GM23248 (cell line): ENCODE measurements around the gene BTN1A1. TPM values are rescaled to one million over a fixed set of nuclear protein-coding genes. Genes with fewer than 3 reads are reported as not detected.
A peak's percentile ranks its signal among the peaks of the same experiment; 100 is the strongest.

Experiments used
- DNase-seq: peaks from one replicate; pipeline ENCODE4 v3.0.0-alpha.2; 2015
- H2AFZ ChIP-seq: fragments of 200-600 bp; sonication (generic); 2 replicates; pipeline ENCODE4 v1.6.1; 2016; ENCODE audit warnings: antibody characterized with exemption
- H3F3A ChIP-seq: fragments of 200-600 bp; sonication (generic); 2 replicates; pipeline ENCODE4 v1.6.1; 2016; ENCODE audit warnings: mild to moderate bottlenecking, antibody characterized with exemption, mixed run types; ENCODE audit not compliant: insufficient read depth
- H3K27ac ChIP-seq: fragments of 200-600 bp; sonication (generic); 2 replicates; pipeline ENCODE4 v1.5.1; 2016; ENCODE audit warnings: mild to moderate bottlenecking
- H3K27me3 ChIP-seq: fragments of 200-600 bp; sonication (generic); replicated peaks from 2 replicates; pipeline ENCODE4 v1.6.1; 2016; ENCODE audit warnings: mild to moderate bottlenecking; ENCODE audit not compliant: insufficient read depth
- H3K36me3 ChIP-seq: fragments of 200-600 bp; sonication (generic); 2 replicates; pipeline ENCODE4 v1.6.1; 2016; ENCODE audit warnings: low read depth, mild to moderate bottlenecking
- H3K4me1 ChIP-seq: fragments of 200-600 bp; sonication (generic); 2 replicates; pipeline ENCODE4 v1.6.1; 2016; ENCODE audit warnings: mild to moderate bottlenecking; ENCODE audit not compliant: insufficient read depth
- H3K4me2 ChIP-seq: fragments of 200-600 bp; sonication (generic); one replicate; pipeline ENCODE4 v1.6.1; 2016; ENCODE audit warnings: mild to moderate bottlenecking; ENCODE audit not compliant: unreplicated experiment
- H3K4me3 ChIP-seq: fragments of 200-600 bp; sonication (generic); 2 replicates; pipeline ENCODE4 v1.5.1; 2016; ENCODE audit warnings: mild to moderate bottlenecking
- H3K79me2 ChIP-seq: fragments of 200-600 bp; sonication (generic); 2 replicates; pipeline ENCODE4 v1.6.1; 2016; ENCODE audit warnings: mild to moderate bottlenecking; ENCODE audit not compliant: insufficient read depth
- H3K9ac ChIP-seq: fragments of 200-600 bp; sonication (generic); 2 replicates; pipeline ENCODE4 v1.6.1; 2016; ENCODE audit warnings: mild to moderate bottlenecking
- H3K9me2 ChIP-seq: fragments of 200-600 bp; sonication (generic); 2 replicates; pipeline ENCODE4 v1.6.1; 2016; ENCODE audit warnings: mixed run types, mild to moderate bottlenecking, moderate library complexity; ENCODE audit not compliant: insufficient read depth
- H3K9me3 ChIP-seq: fragments of 200-600 bp; sonication (generic); one replicate; pipeline ENCODE4 v1.6.1; 2017; ENCODE audit warnings: low read depth
- H4K20me1 ChIP-seq: fragments of 200-600 bp; sonication (generic); 2 replicates; pipeline ENCODE4 v1.6.0; 2016; ENCODE audit not compliant: insufficient read depth
- EZH2 ChIP-seq: fragments of 200-600 bp; sonication (generic); IDR thresholded peaks from 2 replicates; pipeline ENCODE4 v1.6.1; 2018; ENCODE audit warnings: antibody characterized with exemption, mild to moderate bottlenecking; ENCODE audit not compliant: insufficient read depth, poor library complexity, severe bottlenecking
- EZH2phosphoT487 ChIP-seq: fragments of 200-600 bp; sonication (generic); IDR thresholded peaks from 2 replicates; pipeline ENCODE4 v1.6.1; 2018; ENCODE audit warnings: antibody characterized with exemption, moderate library complexity, mild to moderate bottlenecking, low read depth; ENCODE audit not compliant: insufficient read depth
- WGBS, 2 experiments: methylation state at CpG; one replicate each; pipeline ENCODE4 v1.1.6; 2015 to 2017; ENCODE audit warnings: low lambda C conversion rate in 2 of 2, low coverage in 1 of 2; ENCODE audit errors: missing lambda C conversion rate in 2 of 2; 5-methylcytosine and 5-hydroxymethylcytosine counted together
- in situ Hi-C: fragments of 300-500 bp; cut with MboI; formaldehyde crosslinking; loops from 2 replicates; pipeline ENCODE4 v1.15.0; 2020
- polyA plus RNA-seq: library from polyadenylated mRNA; unstranded; fragments of >200 nt; fragmentation: Nextera tagmentation; extraction: Ambion mirVana; gene quantifications from 2 replicates; pipeline ENCODE4 v1.2.1, GENCODE V29; 2016
- total RNA-seq: library from RNA; depleted of rRNA; stranded (reverse); fragments of >200 nt; shearing (Covaris generic); gene quantifications from 2 replicates; pipeline ENCODE4 v1.2.3, GENCODE V29; 2014

The BTN1A1 gene
- total and polyA plus RNA-seq, 2 experiments from 2014 or later, result 0.11 TPM; not detected in 1

DNA sequence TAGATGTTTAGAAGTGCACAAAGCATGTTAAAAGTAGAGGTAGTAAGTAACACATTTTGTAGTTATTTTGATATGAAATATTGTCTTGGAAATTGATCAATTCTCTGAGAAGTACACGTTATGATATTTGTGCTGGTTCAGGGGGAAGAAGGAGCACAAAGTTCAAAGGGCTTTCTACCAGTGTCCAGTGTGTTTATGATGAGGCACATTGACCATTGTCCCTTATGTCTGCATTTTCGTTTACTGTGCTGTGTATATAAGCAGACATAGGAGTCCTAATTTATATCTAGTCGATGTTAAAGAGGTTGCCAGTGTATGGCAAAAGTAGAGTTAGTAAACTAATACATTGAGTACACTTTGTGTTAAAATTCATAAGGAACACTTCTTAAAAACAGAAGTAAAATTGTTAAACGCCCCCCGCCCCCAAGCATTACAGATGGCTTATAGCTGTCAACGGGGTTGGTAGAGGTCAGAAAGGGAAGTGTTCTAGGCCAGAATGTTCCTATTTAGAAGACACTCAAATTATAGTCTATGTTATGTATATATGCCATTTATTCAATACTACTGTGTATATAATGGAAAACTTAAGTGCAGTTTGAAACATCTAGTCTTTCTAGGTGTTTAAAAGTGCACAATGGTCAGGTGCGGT is 24.7 kb downstream of the BTN1A1 start:
- Histone ChIP-seq H2AFZ (no peak overlapping the region), H3K79me2 (peaks cover 28% of the 10 kb centered on the region), H3K9ac (no peak overlapping the region), H3K36me3 (no peaks in the 10 kb centered on the region), H3F3A (peaks cover 18% of the 10 kb centered on the region), H3K9me2 (no peaks in the 10 kb centered on the region), H3K27me3 (no peaks in the 10 kb centered on the region), H3K4me3 (no peak overlapping the region), H3K4me2 (no peak overlapping the region), H3K27ac (no peak overlapping the region), H4K20me1 (no peaks in the 10 kb centered on the region), H3K9me3 (no peaks in the 10 kb centered on the region), H3K4me1 (peaks cover 14% of the 10 kb centered on the region)
- WGBS, 2 experiments, result 95% methylated on average over 7 of the region's 7 CpGs
- no peak for TF ChIP-seq EZH2phosphoT487
- no peak for TF ChIP-seq EZH2
- no peak for DNase-seq
- in situ Hi-C loops, result loop anchor here (25.0 kb wide), 1 partner anchor 188 kb away; no protein-coding TSS in a partner anchor

DNA sequence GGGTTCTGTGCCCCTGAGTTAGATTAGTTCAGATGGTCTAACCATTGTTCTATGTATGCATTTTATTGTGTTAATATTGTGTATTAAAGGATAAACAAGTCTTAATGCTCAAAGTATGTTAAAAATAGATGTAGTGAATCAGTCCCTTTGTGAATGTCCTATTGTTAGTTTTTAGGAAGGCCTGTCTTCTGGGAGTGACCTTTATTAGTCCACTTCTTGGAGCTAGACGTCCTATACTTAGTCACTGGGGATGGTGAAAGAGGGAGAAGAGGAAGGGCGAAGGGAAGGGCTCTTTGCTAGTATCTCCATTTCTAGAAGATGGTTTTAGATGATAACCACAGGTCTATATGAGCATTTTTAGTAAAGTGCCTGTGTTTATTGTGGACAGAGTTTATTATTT is 25.7 kb downstream of the BTN1A1 start:
- Histone ChIP-seq H3K4me3 (no peak overlapping the region), H2AFZ (no peak overlapping the region), H3K27ac (no peak overlapping the region), H3K4me2 (no peak overlapping the region), H3K79me2 (peaks cover 28% of the 10 kb centered on the region), H4K20me1 (no peaks in the 10 kb centered on the region), H3K9ac (no peak overlapping the region), H3K4me1 (peaks cover 11% of the 10 kb centered on the region), H3K9me3 (no peaks in the 10 kb centered on the region), H3F3A (peaks cover 11% of the 10 kb centered on the region; the same call in 1 of the 2 replicates), H3K36me3 (no peaks in the 10 kb centered on the region), H3K27me3 (no peaks in the 10 kb centered on the region), H3K9me2 (no peaks in the 10 kb centered on the region)
- DNase-seq, result peak; percentile 38
- TF ChIP-seq EZH2phosphoT487 (no peak), EZH2 (no peak)
- in situ Hi-C loops, result loop anchor here (25.0 kb wide), 1 partner anchor 189 kb away; no protein-coding TSS in a partner anchor
- WGBS, 2 experiments, result 52 to 62% methylated on average over 2 of the region's 2 CpGs

DNA sequence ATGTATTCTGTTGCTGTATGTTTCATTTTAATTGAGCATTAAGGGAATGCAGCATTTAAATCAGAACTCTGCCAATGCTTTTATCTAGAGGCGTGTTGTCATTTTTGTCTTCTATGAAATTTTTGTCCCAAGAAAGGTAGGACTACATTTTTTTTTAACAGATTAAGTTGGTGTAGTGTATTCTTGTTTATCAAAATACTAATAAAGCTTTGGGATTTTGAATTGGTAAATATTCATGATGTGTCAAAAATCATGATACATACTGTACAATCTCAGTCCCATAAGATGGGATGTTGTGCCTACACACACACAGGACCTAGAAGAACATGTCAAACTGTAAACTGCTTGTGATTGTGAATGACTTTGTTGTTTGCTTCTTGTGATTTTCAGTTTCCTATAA is 26.8 kb downstream of the BTN1A1 start:
- DNase-seq, result no peak
- Histone ChIP-seq H3K36me3 (no peaks in the 10 kb centered on the region), H3K4me1 (peaks cover 11% of the 10 kb centered on the region), H2AFZ (no peak overlapping the region), H3K9me3 (no peaks in the 10 kb centered on the region), H3K79me2 (peaks cover 28% of the 10 kb centered on the region), H3K9ac (no peak overlapping the region), H4K20me1 (no peaks in the 10 kb centered on the region), H3K9me2 (no peaks in the 10 kb centered on the region), H3K27ac (no peak overlapping the region), H3K27me3 (no peaks in the 10 kb centered on the region), H3K4me3 (no peak overlapping the region), H3K4me2 (no peak overlapping the region), H3F3A (peaks cover 8% of the 10 kb centered on the region; the same call in 1 of the 2 replicates)
- TF ChIP-seq EZH2phosphoT487 (no peak), EZH2 (no peak)
- in situ Hi-C loops, result loop anchor here (25.0 kb wide), 1 partner anchor 190 kb away; no protein-coding TSS in a partner anchor
- WGBS, 2 experiments, result 96 to 97% methylated on average over 1 of the region's 1 CpG

DNA sequence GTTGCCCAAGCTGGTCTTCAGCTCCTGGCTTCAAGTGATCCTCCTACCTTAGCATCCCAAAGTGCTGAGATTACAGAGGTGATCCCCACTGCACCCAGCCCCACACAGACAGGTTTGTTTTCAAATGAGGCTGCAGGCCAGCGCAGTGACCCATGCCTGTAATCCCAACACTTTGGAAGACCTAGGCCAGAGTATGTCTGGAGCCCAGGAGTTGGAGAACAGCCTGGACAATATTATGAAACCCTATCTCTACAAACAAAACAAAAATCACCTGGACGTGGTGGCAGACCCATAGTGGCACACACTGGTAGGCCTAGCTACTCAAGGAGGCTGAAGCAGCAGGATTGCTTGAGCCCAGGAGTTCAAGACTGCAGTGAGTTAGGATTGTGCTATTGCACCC is 30.1 kb downstream of the BTN1A1 start:
- Histone ChIP-seq H3K9me2 (no peaks in the 10 kb centered on the region), H2AFZ (no peak overlapping the region), H3K4me3 (no peak overlapping the region), H4K20me1 (no peaks in the 10 kb centered on the region), H3K36me3 (no peaks in the 10 kb centered on the region), H3K9me3 (no peaks in the 10 kb centered on the region), H3K79me2 (no peaks in the 10 kb centered on the region; the same call in 1 of the 2 replicates), H3K27me3 (no peaks in the 10 kb centered on the region), H3F3A (peaks cover 18% of the 10 kb centered on the region), H3K4me2 (no peak overlapping the region), H3K27ac (no peak overlapping the region), H3K9ac (no peak overlapping the region), H3K4me1 (peaks cover 9% of the 10 kb centered on the region)
- no peak for DNase-seq
- WGBS, 2 experiments, result 86 to 89% methylated on average over 2 of the region's 2 CpGs
- TF ChIP-seq EZH2phosphoT487, result no peak
- no peak for TF ChIP-seq EZH2
- in situ Hi-C loops, result loop anchor here (25.0 kb wide), 1 partner anchor 193 kb away; no protein-coding TSS in a partner anchor
